ENCODE data around the gene CGAS.

Gene CGAS

DNA sequence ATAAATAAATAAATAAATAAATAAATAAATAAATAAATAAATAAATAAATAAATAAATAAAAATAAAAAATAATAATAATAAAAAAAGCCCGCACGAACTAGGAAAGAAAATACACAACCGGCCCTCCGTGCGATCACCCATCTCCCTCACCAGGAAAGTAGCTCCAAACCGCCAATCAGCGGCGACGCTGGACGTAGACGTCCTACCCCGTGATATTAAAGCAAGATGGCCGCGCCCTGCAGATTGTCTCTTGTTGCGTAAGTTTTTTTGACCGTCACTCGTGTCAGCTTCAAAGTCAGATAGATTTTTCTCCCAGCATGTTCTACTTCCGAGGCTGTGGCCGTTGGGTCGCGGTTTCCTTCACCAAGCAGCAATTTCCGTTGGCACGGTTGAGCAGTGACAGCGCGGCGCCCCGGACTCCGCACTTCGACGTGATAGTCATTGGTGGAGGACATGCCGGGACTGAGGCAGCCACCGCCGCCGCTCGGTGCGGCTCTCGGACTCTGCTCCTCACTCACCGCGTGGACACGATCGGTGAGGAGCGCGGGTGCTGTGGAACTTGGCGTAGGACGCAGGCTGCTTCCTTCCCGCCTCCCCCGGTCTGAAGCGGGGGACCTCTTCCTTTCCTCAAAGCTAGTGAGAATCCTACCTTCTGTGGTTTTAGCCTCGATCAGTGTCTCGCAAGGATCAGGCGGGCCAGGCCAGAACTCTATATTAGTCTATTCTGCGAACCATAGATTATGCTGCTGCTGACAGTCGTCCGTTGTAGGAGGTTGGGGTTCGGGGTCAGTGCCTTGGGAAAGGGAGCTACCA lies 9.6 kb upstream of the CGAS start, which contains the start of gene MTO1 (continued):
- TF ChIP-seq, protein P1, sequence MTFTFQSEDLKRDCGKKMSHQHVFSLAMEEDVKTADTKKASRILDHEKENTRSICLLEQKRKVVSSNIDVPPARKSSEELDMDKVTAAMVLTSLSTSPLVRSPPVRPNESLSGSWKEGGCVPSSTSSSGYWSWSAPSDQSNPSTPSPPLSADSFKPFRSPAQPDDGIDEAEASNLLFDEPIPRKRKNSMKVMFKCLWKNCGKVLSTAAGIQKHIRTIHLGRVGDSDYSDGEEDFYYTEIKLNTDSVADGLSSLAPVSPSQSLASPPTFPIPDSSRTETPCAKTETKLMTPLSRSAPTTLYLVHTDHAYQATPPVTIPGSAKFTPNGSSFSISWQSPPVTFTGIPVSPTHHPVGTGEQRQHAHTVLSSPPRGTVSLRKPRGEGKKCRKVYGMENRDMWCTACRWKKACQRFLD (tag by site-specific recombination; IDR thresholded peaks at IDR 0.05): 0 out of 2 replicates have a peak, but pooled peaks have one; percentile 25
- TF ChIP-seq ZNF473 (tag by site-specific recombination; IDR thresholded peaks at IDR 0.05) (no peak), ZNF530 (tag by site-specific recombination; IDR thresholded peaks at IDR 0.05; ENCODE audit: low read depth) (0 out of 2 replicates have a peak, but pooled peaks have one; percentile 70), BCL6B (tag by site-specific recombination; IDR thresholded peaks at IDR 0.05) (no peak), ZNF785 (tag by site-specific recombination; IDR thresholded peaks at IDR 0.05) (no peak), ZNF843 (tag by site-specific recombination; IDR thresholded peaks at IDR 0.05) (no peak), REST (tag by site-specific recombination; IDR thresholded peaks at IDR 0.05) (peak; percentile 93), ZFP3 (tag by site-specific recombination; IDR thresholded peaks at IDR 0.05; ENCODE audit: low read depth) (peak; percentile 47; the same call in 1 of the 2 replicates), ZNF335 (tag by site-specific recombination; conservative IDR thresholded peaks at IDR 0.05) (peak; percentile 76), RBAK (tag by site-specific recombination; IDR thresholded peaks at IDR 0.05) (peak; percentile 69; the same call in 1 of the 2 replicates), OSR2 (tag by site-specific recombination; IDR thresholded peaks at IDR 0.05) (peak; percentile 10; the same call in 1 of the 2 replicates), ZNF529 (tag by site-specific recombination; IDR thresholded peaks at IDR 0.05; ENCODE audit: insufficient replicate concordance) (peak; percentile 87)
- TF ChIP-seq, protein P2, sequence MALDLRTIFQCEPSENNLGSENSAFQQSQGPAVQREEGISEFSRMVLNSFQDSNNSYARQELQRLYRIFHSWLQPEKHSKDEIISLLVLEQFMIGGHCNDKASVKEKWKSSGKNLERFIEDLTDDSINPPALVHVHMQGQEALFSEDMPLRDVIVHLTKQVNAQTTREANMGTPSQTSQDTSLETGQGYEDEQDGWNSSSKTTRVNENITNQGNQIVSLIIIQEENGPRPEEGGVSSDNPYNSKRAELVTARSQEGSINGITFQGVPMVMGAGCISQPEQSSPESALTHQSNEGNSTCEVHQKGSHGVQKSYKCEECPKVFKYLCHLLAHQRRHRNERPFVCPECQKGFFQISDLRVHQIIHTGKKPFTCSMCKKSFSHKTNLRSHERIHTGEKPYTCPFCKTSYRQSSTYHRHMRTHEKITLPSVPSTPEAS (tag by site-specific recombination; IDR thresholded peaks at IDR 0.05): peak; percentile 19; the same call in 1 of the 2 replicates
- TF ChIP-seq, protein P3, sequence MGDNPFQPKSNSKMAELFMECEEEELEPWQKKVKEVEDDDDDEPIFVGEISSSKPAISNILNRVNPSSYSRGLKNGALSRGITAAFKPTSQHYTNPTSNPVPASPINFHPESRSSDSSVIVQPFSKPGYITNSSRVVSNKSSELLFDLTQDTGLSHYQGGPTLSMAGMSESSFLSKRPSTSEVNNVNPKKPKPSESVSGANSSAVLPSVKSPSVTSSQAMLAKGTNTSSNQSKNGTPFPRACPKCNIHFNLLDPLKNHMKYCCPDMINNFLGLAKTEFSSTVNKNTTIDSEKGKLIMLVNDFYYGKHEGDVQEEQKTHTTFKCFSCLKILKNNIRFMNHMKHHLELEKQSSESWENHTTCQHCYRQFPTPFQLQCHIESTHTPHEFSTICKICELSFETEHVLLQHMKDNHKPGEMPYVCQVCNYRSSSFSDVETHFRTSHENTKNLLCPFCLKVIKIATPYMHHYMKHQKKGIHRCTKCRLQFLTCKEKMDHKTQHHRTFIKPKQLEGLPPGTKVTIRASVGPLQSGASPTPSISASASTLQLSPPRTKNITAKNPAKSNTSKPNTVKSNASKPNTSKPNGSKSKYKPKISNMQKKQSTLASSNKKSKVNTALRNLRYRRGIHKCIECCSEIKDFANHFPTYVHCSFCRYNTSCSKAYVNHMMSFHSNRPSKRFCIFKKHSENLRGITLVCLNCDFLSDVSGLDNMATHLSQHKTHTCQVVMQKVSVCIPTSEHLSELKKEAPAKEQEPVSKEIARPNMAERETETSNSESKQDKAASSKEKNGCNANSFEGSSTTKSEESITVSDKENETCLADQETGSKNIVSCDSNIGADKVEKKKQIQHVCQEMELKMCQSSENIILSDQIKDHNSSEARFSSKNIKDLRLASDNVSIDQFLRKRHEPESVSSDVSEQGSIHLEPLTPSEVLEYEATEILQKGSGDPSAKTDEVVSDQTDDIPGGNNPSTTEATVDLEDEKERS (tag by site-specific recombination; IDR thresholded peaks at IDR 0.05): no peak
- TF ChIP-seq, protein P4, sequence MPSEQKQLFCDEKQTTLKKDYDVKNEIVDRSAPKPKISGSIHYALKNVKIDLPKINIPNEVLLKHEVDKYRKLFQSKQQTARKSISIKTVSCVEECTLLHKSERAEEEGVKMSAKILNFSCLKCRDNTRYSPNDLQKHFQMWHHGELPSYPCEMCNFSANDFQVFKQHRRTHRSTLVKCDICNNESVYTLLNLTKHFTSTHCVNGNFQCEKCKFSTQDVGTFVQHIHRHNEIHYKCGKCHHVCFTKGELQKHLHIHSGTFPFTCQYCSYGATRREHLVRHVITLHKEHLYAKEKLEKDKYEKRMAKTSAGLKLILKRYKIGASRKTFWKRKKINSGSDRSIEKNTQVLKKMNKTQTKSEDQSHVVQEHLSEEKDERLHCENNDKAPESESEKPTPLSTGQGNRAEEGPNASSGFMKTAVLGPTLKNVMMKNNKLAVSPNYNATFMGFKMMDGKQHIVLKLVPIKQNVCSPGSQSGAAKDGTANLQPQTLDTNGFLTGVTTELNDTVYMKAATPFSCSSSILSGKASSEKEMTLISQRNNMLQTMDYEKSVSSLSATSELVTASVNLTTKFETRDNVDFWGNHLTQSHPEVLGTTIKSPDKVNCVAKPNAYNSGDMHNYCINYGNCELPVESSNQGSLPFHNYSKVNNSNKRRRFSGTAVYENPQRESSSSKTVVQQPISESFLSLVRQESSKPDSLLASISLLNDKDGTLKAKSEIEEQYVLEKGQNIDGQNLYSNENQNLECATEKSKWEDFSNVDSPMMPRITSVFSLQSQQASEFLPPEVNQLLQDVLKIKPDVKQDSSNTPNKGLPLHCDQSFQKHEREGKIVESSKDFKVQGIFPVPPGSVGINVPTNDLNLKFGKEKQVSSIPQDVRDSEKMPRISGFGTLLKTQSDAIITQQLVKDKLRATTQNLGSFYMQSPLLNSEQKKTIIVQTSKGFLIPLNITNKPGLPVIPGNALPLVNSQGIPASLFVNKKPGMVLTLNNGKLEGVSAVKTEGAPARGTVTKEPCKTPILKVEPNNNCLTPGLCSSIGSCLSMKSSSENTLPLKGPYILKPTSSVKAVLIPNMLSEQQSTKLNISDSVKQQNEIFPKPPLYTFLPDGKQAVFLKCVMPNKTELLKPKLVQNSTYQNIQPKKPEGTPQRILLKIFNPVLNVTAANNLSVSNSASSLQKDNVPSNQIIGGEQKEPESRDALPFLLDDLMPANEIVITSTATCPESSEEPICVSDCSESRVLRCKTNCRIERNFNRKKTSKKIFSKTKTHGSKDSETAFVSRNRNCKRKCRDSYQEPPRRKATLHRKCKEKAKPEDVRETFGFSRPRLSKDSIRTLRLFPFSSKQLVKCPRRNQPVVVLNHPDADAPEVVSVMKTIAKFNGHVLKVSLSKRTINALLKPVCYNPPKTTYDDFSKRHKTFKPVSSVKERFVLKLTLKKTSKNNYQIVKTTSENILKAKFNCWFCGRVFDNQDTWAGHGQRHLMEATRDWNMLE (tag by site-specific recombination; conservative IDR thresholded peaks at IDR 0.05; ENCODE audit: low read depth): peak; percentile 100
- TF ChIP-seq, protein P5, sequence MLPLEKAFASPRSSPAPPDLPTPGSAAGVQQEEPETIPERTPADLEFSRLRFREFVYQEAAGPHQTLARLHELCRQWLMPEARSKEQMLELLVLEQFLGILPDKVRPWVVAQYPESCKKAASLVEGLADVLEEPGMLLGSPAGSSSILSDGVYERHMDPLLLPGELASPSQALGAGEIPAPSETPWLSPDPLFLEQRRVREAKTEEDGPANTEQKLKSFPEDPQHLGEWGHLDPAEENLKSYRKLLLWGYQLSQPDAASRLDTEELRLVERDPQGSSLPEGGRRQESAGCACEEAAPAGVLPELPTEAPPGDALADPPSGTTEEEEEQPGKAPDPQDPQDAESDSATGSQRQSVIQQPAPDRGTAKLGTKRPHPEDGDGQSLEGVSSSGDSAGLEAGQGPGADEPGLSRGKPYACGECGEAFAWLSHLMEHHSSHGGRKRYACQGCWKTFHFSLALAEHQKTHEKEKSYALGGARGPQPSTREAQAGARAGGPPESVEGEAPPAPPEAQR (tag by site-specific recombination; IDR thresholded peaks at IDR 0.05): no peak
- TF ChIP-seq, protein P6, sequence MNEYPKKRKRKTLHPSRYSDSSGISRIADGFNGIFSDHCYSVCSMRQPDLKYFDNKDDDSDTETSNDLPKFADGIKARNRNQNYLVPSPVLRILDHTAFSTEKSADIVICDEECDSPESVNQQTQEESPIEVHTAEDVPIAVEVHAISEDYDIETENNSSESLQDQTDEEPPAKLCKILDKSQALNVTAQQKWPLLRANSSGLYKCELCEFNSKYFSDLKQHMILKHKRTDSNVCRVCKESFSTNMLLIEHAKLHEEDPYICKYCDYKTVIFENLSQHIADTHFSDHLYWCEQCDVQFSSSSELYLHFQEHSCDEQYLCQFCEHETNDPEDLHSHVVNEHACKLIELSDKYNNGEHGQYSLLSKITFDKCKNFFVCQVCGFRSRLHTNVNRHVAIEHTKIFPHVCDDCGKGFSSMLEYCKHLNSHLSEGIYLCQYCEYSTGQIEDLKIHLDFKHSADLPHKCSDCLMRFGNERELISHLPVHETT (tag by site-specific recombination; IDR thresholded peaks at IDR 0.05): peak; percentile 91

Data from HEK293 (cell line).